NCI-H510A treated with DMSO at 0.1 percent for 48 hours (cell line): ENCODE data around the gene TAOK1.

ENCODE experiments used
- DNase-seq: peaks from one replicate; lab custom pipeline; 2025; lab: John Stamatoyannopoulos, UW

TAOK1 gene

DNA sequence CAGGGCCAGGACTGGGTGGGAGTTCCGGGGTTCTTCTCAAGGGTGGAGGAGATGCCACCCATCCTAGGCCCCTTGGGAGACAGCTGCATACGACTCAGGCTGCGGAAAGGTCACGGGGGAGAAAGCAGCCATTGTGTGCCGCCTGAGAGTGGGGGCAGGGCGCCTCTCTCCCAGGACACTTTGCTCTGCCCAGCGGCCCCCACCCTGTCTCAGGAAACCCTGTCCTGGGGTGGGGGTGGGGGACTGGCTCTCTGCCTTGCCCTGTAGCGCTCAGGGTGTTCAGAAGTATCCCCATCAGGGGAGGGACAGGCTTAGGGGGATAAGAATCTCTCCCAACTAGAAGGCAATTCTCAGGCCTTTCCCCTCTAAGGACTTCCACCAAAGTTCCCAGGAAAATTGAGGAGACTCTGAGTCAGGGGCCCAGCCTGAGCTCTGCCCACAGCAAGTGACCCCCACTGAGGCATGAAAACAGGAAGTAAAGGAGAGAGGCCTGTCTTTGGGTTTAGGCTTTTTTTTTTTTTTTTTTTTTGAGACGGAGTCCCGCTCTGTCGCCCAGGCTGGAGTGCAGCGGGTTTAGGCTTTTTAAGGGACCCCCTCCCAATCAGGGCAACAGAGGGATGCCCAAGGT, 194.4 kb downstream of the TAOK1 start:
- no peak for DNase-seq

DNA sequence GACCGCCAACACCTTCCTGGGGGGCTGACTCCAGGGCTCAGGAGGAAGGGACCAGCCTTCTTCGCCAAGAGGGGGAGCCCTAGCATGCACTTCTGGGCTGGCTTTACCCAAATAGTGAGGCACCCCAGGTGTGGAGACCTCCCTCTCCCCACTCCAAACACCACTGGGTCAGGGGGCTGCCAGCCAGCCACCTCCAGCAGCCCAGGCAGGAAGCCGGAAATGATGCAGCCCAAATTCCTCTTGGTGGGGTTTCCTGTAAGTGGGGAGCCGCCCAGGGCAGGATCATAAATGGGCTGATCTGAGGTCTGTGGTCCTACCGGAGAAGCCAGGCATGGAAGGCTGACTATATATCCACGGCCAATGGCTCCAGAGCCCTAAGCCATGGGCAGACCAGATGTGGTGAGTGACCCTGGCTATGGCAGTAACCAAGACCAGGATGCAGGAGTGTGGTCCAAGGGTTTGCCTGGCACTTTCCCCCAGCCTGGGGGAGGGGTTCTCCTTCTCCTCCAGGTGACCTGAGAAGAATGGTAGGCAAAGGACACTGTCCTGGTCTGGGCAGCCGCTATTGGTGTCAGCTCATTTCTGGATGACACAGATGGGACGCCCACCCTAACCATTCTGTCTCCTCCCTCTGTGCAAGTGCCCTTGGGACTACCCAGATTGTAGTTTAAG, 195.1 kb downstream of the TAOK1 start:
- DNase-seq = no peak

DNA sequence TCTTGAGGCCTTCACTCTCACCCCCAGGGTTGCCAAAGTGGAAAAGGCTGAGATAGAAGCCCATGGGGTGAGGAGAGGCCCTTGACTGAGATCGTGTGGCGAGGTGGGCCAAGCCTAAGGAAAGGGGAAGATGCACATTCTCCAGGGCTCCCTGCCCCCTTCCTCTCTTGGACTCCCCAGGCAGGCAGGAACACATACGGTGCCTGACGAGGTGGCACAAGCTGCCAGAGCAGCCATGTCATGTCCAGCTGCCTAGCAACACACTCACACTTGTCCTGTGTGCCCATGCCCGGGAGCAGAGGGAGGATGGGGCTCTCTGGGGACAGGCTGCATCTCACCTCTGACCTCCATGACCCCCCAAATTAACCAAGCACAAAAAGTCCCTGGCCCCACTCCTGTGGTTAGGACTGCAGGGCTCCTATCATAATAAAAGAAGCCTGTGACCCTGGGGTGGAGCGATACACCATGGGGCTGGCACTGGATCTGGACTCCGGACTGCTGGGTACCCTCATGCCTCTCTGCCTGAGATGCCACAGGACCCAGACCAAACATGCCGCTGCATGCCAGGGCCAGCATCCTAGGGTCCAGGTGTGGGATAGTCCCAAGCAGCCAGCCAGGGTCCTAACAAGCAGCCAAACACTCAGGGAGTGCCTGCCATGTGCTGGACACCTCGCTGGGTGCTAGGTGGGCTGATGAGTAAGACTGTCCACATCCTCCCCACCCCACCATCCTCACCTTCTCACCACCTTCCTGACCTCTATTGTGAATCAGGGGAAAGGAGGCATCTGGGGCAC, 196.7 kb downstream of the TAOK1 start:
- no peak for DNase-seq

DNA sequence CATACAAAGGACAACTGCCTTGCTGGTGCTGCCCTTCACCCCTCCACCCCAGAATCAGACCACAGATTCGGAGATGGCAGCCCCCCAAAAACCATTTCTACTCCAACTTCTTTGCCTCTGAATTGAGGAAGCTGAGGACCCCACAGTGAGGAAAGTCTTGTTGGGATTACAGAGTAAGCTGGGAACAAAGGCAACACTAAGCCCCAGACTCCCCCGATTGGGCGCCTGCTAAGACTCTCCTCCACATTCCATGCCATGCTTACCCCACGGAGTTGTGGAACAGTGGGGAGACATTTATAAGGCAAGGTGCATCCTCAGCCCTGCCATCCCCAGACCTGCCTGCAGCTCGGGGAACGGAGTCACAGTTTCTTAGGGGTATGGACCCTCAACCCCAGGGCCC, 197.4 kb downstream of the TAOK1 start:
- no peak for DNase-seq

DNA sequence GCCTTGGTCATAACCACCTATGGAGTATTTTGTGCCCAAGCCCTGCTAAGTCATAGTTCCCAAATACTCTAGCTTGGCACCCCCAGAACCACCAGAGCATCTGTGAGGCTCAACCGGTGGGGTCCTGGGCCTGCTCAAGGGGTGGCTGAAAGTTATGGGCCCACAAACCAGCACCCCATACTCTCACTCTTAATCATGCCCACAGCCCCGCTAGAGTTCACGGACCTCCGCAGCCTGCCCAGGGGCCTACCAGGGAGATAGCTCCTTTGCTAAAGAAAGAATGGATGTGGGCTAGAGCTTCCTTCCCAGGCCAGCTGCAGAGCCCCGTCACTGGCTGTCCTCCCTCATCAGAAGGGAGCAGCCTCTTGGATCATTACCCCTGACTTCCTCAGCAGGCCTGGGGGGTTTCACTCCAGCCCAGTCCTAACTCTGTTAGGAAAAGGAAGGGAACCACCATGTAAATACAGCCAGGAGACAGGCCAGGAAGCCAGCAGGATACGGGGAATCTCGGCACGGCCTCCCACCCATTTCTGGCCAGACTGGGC, 197.9 kb downstream of the TAOK1 start:
- DNase-seq = no peak

DNA sequence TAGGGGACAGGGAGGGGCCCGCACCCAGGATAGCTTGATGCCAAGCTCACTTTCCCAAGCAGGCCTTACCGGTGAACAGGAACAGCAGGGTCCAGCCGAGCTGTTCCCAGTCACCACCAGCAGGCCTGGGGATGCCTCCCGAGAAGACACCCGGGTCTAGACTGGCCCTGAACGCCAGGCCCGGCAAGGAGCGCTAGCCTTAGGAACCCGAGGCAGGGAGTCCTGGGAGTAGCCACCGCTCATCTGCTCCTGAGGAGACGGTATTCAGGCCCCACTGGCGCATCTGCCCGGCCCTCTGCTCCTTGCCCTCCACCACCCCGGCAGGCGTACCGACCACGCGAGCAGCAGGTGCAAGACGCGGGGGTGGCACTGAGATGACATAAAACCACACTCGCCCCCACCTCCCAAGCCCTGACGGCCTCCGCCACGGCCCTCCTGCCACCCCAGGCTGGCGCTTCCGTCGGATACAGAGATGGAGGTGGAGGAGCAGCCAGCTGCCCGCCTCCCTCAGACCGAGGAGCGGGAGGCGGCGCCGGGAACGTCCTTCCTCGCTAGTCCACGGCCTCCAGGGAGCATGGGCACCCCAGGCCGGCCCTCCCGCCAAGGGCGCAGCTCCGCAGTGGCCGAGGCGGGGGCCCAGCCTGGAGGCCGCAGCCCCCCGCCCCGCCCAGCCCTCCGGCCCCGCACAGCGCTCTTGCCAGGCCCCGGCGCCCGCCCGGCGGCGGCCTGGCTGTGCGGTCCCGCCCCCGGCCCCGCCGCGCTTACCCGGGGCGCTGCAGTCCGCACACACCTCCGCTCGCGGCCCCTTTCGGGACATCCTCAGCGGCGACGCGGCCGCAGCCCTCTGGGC, 198.6 kb downstream of the TAOK1 start:
- DNase-seq = peak; percentile 33

DNA sequence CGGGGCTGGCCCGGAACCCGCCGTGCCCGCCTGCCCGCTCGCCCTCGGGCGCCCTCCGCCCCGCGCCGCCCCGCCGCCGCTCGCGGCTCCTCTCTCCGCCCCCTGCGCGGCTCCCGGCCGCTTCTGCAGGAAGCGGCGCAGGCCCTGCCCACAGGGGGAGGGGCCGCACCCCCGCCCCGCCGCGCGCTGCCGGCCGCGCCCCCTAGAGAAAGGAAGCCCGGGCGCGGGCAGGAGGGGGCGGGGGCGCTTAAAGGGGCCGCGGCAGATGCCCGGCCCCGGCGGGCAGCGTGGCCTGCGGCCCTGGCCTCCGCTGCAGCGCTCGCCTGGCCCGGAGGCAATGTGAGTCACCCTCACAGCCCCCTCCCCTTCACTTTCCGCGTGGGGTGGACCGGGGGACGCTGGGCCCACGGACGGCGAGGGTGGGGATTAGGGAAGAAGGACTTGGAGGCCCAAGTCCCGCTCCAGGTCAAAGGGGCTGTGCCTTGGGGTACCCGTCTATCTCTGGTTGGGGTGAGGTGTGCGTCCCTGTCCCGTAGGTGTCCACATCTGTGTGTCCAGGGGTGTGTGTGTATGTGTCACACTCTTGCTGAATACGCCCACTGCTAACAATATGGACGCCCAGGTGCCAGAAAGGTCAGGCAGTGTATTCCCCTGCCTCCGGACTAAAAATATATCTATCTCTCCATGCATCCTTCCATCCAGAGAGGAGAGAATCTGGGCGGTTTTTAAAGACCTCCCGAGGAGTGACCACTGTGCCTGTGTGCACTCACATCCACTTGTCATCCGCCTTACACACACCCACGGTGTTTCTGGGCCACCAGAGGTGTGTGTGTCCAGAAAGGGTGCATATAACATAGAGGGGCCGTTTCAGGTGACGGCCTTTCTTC, 199.6 kb downstream of the TAOK1 start, which contains the start of gene GIT1:
Gene GIT1 (minus strand): TSS at position 125 of the 887 bp plus-strand sequence. CDS start 270 bp downstream, outside the sequence.
- peak; percentile 73 for DNase-seq

DNA sequence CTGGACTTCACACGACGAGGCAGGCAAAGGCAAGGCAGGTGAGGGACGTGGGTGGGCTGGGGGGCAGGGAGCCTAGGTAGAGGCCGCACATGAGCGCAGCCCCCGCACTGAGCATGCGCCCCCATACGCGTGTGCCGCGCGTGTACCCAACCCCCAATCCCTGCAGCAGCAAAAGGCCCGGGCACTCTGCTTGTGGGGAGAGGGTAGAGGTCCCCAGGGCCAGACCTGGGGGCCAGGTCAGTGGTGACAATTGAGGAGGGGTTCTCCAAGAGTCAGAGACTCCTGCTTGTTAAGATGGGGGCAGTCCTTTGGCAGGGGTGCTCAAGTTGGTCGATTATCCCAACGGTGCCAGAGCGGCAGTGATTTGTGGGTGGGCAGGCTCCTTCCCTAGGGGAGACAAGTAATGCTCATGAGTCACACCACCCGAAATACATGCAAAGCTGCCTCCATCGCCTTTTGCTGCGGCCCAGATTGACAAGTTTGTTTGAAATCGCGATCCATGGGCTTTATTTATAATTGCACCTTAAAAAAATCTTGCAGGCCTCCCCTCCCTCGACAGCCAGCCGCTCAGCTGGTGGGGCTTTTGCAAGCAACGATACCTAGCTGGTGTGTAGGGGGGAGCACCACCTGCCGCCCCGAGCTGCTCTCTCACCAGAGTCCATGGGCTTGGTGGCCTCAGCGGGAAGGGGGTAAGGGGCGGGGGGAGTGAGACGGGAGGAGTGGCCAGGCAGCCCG, 200.4 kb downstream of the TAOK1 start:
- peak; percentile 64 for DNase-seq

DNA sequence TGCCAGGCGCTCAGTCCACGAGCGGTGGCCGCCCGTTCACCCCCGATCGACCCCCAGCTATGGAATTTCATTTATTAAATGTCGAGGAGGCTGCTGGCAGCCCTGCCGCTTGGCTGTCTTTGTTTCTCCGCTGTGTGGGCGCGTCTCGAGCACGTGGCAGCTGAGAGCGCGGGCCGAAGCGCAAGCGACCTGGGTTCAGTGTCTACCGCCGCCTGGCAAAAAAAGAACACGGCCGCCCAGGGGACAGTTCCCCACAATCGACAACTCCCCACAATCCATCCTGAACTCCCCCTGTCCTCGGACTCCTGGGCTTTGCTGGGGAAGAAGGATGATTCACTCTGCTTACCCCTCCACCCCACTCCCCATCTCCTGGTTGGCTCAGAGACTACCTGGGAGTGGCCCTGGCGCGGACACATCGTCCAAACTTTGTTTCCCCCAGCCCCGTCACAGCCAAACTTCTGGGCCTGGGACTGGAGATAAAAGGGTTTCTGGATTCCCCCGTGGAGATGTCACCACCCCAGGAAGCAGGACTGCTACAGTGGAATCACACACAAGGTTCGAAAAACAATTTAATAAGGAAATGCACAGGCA, 201.1 kb downstream of the TAOK1 start:
- DNase-seq = peak; percentile 67

DNA sequence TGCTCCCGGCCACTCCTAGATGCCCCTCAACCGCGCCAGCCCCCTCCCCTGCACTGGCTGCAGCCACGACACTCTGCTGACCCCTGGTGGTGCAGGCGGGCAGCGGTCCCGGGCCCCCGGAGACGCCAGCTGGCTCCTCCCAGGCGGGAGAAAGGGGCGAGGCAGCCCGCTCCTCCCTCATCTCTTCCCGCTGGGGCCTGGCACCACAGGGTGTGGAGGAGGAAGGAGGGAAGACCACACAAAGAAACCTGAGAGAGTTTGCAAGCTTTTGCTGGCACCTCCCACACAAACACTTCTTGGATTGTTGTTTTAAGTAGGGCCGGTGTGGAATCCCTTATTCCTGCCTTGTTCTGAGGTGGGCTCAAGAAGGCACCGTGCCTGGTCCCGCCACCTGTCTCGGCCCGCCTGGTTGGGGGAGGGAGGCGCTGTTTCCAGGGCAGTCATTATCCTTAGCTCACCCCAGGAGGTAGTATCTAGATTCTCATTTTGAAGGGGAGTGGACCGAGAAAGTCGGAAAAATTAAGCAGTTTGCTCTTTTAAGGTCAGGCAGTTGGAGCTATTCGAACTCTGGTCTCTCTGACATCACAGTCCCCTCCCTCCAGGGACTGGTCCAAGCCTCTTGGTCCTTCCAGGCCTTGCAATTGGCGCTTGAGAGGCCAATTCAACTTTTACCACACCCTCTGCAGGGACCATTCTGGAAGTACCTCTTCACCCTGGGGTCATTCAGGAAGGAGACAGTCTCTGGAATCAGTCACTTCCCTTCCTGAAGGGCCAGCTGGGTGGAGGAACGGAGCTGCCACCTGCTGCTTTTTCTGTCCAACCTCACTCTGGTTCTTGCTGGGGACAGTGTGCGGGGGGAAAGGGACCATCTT, 201.8 kb downstream of the TAOK1 start:
- peak; percentile 95 for DNase-seq

DNA sequence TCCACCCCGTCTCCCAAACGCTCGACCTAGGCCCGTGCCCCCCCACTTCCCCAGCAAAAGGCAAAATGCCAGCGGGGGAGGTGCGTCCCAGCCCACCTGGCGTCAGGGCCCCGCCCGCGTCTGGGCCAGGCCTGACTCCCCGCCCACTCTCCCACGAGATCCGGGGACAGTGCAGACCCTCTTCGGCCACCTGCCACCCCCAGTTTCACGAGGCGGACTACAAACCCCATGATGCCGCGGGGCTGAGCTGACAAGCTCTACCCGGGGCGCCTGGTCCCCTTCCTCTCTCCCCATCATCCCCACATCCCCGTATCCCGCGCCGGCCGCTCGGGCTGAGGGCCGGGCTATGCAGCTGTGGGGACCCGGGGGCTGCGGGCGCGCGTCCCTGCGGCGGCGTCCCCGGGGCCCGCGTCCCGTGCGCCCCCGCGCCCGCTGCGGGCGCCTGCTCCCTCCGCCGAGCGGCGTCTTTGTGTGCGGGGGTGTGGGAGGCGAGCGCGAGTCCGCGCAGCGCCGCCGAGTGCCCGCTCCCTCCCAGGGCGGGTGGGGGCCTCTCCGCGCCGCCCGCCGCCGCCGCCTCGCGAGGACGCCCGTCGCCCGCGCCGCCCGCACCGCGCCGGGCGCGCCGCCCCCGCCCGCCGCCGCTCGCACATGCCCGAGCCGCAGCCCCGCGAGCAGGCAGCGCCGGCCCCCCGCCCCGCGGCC, 202.8 kb downstream of the TAOK1 start, which contains the start of gene ANKRD13B:
Gene ANKRD13B (plus strand): TSS at position 283 of the 702 bp plus-strand sequence. CDS start 490 bp downstream, outside the sequence.
- DNase-seq = peak; percentile 74

DNA sequence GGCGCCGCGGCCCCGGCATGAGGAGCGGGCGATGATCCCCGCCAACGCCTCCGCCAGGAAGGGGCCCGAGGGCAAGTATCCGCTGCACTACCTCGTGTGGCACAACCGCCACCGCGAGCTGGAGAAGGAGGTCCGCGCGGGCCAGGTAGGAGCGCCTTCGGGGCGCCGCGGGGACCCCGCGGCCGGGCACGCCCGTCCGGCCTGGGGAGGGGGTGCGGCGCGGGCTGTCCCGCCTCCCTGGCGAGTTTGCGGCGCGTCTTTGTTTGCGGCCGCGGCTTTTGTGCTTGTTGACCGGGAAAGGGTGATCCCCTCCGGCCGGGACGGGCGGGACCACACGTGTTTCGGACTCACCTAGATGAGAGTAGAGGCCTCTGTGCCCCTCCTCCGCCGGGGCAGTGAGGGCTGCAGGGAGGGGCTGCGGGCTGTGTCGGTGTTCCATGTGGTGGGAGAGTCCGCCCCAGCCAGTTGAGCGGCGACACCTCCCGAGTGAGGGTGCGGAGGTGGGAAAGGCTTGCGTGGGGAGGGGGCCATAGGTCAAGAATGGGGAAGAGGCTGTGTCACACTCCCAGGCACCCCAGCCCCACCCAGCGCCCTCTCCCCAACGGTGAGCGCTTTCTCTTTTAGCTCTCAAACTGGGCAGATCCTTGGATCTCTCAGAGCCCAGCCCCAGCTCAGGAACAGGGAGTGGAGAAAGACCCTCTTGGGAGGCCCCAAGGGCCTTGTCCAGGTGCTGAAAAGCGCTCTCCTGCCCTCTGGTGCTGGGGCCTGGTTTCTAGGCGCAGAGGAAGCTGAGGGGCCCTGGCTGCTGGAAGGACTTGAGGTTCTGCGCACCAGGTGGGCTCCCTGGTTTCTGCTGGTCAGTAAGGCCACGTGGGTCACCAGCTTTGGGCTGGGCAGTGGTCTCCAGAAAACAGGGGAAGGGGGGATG, 203.7 kb downstream of the TAOK1 start:
- DNase-seq = peak; percentile 30

DNA sequence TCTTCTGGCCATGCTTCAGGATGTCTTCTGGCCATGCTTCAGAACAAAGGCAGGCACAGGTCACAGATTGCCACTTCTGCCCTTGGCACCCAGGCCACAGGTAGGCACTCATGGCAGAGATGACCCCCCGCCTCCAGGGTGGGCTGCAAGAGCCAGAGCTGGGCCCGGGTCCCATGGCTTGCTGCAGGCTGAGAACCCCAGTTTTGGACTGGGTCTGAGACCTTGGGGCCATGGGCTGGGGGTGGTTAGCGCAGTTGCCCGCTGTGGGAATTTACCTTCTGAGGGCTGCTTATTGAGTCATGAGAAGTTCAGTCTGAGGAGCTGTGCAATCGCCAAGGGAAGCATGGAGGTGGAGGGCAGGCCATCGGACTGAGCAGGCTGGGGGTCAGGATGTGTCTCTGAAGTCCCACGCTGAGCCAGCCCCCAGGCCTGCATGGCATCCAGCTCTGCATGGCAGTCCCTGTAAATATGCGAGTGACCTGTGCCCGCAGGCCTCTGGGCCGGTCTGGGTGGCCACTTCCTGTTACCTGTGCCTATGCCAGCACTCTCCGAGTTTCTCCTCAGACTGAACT, 204.4 kb downstream of the TAOK1 start:
- no peak for DNase-seq

DNA sequence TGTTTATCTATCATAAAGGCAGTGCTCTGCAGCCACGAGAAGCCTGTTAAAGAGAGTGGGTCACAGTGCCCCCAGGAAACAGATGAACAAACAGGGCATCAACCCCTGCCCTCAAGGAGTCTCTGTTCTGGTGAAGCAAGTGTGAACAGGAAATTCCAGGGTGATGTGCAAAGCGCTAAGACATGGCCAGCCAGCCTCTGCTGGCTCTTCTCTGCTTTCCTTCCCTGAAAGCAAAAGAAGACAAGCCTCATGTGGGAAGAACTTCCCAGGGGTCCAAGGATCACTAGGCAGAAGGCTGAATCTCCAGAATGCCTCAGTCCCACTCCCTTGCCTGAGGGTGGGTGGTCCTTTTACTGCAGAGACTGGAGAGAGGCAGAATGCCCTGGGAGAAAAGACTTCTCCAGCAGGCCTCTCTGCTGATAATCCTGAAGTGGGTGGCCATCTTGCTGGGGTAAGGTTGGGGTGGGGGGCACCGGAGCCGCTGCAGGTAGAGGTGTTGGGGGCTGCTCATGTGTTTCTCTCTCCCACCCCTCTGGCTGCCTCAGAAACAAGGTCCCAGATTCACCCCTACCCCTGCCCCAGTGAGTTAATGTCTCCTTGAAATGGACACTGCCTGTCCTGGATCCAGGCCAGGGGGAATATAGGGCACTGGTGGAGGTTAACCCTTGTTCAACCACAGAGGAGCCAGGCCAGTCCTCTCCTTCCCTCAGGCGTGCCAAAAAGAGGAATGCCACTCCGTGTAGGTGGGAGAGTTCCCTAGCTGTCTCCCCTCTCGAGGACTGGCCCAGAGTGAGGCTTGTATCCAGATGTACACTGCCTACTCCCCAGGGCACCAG, 205.2 kb downstream of the TAOK1 start:
- no peak for DNase-seq
